GM12891 (cell line): Measurements from ENCODE around the gene CCDC194.

ENCODE experiments used
- POLR2A ChIP-seq: IDR thresholded peaks from 2 replicates; pipeline ENCODE4 v1.6.1; 2011; ENCODE audit warnings: low read depth, low read length, control low read depth
- POLR2AphosphoS5 ChIP-seq: IDR thresholded peaks from 2 replicates; pipeline ENCODE4 v1.6.1; 2011; ENCODE audit warnings: low read depth, low read length, control low read depth
- POU2F2 ChIP-seq: IDR thresholded peaks from 2 replicates; pipeline ENCODE4 v1.6.1; 2011; ENCODE audit warnings: low read depth, mild to moderate bottlenecking, control low read depth, low read length, moderate library complexity
- SPI1 ChIP-seq: IDR thresholded peaks from 2 replicates; pipeline ENCODE4 v1.6.1; 2011; ENCODE audit warnings: low read depth, low read length, control low read depth
- TAF1 ChIP-seq: IDR thresholded peaks from 2 replicates; pipeline ENCODE4 v1.6.1; 2011; ENCODE audit warnings: low read depth, low read length, control low read depth

GRCh38 chr19:17414097-17414496 is 20.1 kb upstream of the CCDC194 start:
- no peak for TF ChIP-seq POLR2AphosphoS5
- no peak for TF ChIP-seq POLR2A
- no peak for TF ChIP-seq TAF1
- TF ChIP-seq SPI1 = no peak
- no peak for TF ChIP-seq POU2F2
